Astrocyte of the spinal cord (primary cell): ENCODE measurements around the gene EHBP1L1.

Experiments
- DNase-seq: peaks from one replicate; pipeline ENCODE4 v3.0.0; 2011; ENCODE audit warnings: low read depth, low spot score
- H3K4me3 ChIP-seq: 2 replicates; pipeline ENCODE4 v1.5.1; 2011; ENCODE audit warnings: low read depth, mild to moderate bottlenecking, low read length, moderate library complexity
- CTCF ChIP-seq: IDR thresholded peaks from 2 replicates; pipeline ENCODE4 v1.5.1; 2012; ENCODE audit warnings: low read depth, mild to moderate bottlenecking, low read length, inconsistent platforms
- in situ Hi-C: cut with HindIII; loops from 2 replicates; pipeline ENCODE4 v1.10.0; 2017; ENCODE audit warnings: low sequenced_read_pairs

EHBP1L1 gene

GRCh38 chr11:65553301-65554001, 22.4 kb upstream of the EHBP1L1 start:
- no peak overlapping the region for H3K4me3 ChIP-seq
- DNase-seq: no peak
- in situ Hi-C loops: no loop called here

GRCh38 chr11:65554057-65554818, 21.6 kb upstream of the EHBP1L1 start:
- no peak for DNase-seq
- in situ Hi-C loops: no loop called here
- TF ChIP-seq CTCF: no peak
- H3K4me3 ChIP-seq: no peak overlapping the region

More at GRCh38 chr11:65553301-65554001, 22.4 kb upstream of the EHBP1L1 start:
- no peak for TF ChIP-seq CTCF

- no peak for DNase-seq
- in situ Hi-C loops: no loop called here
- TF ChIP-seq CTCF: no peak
Observed at GRCh38 chr11:65554842-65555430, 20.9 kb upstream of the EHBP1L1 start.

GRCh38 chr11:65555693-65556231, 20.1 kb upstream of the EHBP1L1 start:
- no peak for TF ChIP-seq CTCF
- peak overlapping the region; percentile 72 for H3K4me3 ChIP-seq
- in situ Hi-C loops: no loop called here
- DNase-seq: peak; percentile 90

More at GRCh38 chr11:65554842-65555430, 20.9 kb upstream of the EHBP1L1 start:
- H3K4me3 ChIP-seq: no peak overlapping the region

GRCh38 chr11:65556470-65557279, 19.2 kb upstream of the EHBP1L1 start:
- in situ Hi-C loops: no loop called here

More at GRCh38 chr11:65556470-65557279, 19.2 kb upstream of the EHBP1L1 start:
- H3K4me3 ChIP-seq: peak overlapping the region; percentile 72
- no peak for DNase-seq
- no peak for TF ChIP-seq CTCF
